Spleen (tissue), 11 donors: ENCODE measurements around the gene LGALS9. TPM values are rescaled to one million over a fixed set of nuclear protein-coding genes. Genes with fewer than 3 reads are reported as not detected.

Experiments
- DNase-seq: peaks from one replicate; pipeline ENCODE4 v3.0.0-alpha.2; 2020
- H3K27ac ChIP-seq, 8 donors: fragments of 200-600 bp; sonication (generic) in 7 of 8; 1 replicate in 4 of 8; 2 replicates in 4 of 8; pipeline versions ENCODE4 v1.5.0 to v1.8.0; 2016 to 2021; ENCODE audit warnings: inconsistent platforms in 4 of 8, mild to moderate bottlenecking in 4 of 8, moderate library complexity in 1 of 8
- H3K27me3 ChIP-seq, 7 donors: fragments of 200-600 bp; sonication (generic) in 6 of 7; replicated peaks in 1 of 7; 1 replicate in 4 of 7; 2 replicates in 3 of 7; pipeline versions ENCODE4 v1.5.0 to v1.8.0; 2016 to 2021; ENCODE audit warnings: inconsistent platforms in 3 of 7, mild to moderate bottlenecking in 1 of 7
- H3K36me3 ChIP-seq, 6 donors: fragments of 200-600 bp; sonication (generic) in 5 of 6; 1 replicate in 4 of 6; 2 replicates in 2 of 6; pipeline versions ENCODE4 v1.5.0 to v1.8.0; 2016 to 2021; ENCODE audit warnings: inconsistent platforms in 2 of 6
- H3K4me1 ChIP-seq, 6 donors: fragments of 200-600 bp; sonication (generic) in 5 of 6; 1 replicate in 3 of 6; 2 replicates in 3 of 6; pipeline versions ENCODE4 v1.5.0 to v1.8.0; 2016 to 2021; ENCODE audit warnings: inconsistent platforms in 3 of 6
- H3K4me3 ChIP-seq, 8 donors: fragments of 200-600 bp; sonication (generic) in 7 of 8; 1 replicate in 4 of 8; 2 replicates in 4 of 8; pipeline versions ENCODE4 v1.5.0 to v1.8.0; 2016 to 2021; ENCODE audit warnings: inconsistent platforms in 4 of 8, mild to moderate bottlenecking in 4 of 8, moderate library complexity in 2 of 8
- H3K9me3 ChIP-seq, 8 donors: fragments of 200-600 bp; sonication (generic) in 7 of 8; 1 replicate in 4 of 8; 2 replicates in 4 of 8; pipeline versions ENCODE4 v1.5.0 to v1.8.0; 2016 to 2021; ENCODE audit warnings: inconsistent platforms in 4 of 8
- POLR2A ChIP-seq, 3 donors: fragments of 450-650 bp; IDR thresholded peaks; one replicate each; pipeline ENCODE4 v1.5.1; 2017; ENCODE audit warnings: antibody characterized with exemption in 3 of 3, mild to moderate bottlenecking in 1 of 3
- POLR2AphosphoS5 ChIP-seq, 3 donors: sonication (generic); formaldehyde crosslinking; IDR thresholded peaks; one replicate each; pipeline ENCODE4 v1.5.1; 2017; ENCODE audit warnings: antibody characterized with exemption in 3 of 3
- WGBS, 5 donors: extraction: QIAGEN DNeasy Blood & Tissue Kit in 3 of 5; methylation state at CpG; one replicate each; pipeline versions ENCODE4 v1.1.5 to v1.1.7; 2013 to 2018; 5-methylcytosine and 5-hydroxymethylcytosine counted together
- intact Hi-C: fragments of 100-400 bp; cut with DNase I; formaldehyde crosslinking; loops from one replicate; pipeline ENCODE4 v1.15.0; 2023; ENCODE audit warnings: low total_unique reads
- polyA plus RNA-seq, 3 donors: library from polyadenylated mRNA; stranded (reverse); fragments of 200-250 nt; gene quantifications; one replicate each; pipeline ENCODE4 v1.2.1, GENCODE V29; 2013
- total RNA-seq, 7 donors: library from RNA; depleted of rRNA in 3 of 7; stranded (reverse); fragments of >200 nt in 3 of 7; fragmentation: NEBNext Ultra II Directional in 4 of 7; extraction: Animal tissue kit (Norgen Biotek cat#: 25700) in 4 of 7; gene quantifications; one replicate each; pipeline versions ENCODE4 v1.1.0 to v1.2.1, GENCODE V29; 2016 to 2021
- TF ChIP-seq, protein P1 (sequence below), 11 experiments: fragments of 200-600 bp in 7 of 11; fragments of 450-650 bp in 4 of 11; sonication (generic) in 4 of 11; IDR thresholded peaks in 8 of 11; conservative IDR thresholded peaks in 3 of 11; 1 replicate in 7 of 11; 2 replicates in 4 of 11; pipeline versions ENCODE4 v1.4.0 to v1.8.0; 2016 to 2021; ENCODE audit warnings: antibody characterized with exemption in 11 of 11, inconsistent platforms in 4 of 11, mild to moderate bottlenecking in 1 of 11
- donor health status: healthy with polysubstance abuse.
- donor health status: DM: no; HTN: no; CAD: no; lungs with moderate emphysema.
- donor health status: DM: no; HTN: no; CAD: no.
- donor health status: Bipolar disorder and iron deficiency.
- donor health status: healthy.
- donor health status: DM: no; HTN: no; CAD: no.
- donor health status: DM: yes; HTN: yes; CAD: no.

The LGALS9 gene
- total and polyA plus RNA-seq, 10 donors = 162 to 309 (median 209) TPM

DNA sequence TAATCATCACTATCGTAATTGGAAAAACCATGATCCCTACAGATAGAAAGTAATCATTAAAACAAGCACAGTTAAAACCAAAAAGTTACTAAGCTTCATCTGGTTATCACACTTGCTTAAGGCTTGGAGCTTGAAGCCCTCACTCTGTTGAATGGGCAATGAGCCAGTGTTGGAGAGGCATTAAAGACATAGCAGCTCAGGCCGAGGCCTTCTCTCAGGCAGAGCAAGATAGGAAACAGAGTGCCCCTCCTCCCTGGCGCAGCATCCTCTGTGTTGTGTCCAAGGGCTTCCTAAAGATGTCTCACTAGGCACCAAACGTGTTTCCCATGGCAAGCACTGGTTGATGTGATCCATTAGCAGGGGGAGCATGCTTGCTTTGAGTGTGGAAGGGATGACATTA, 34.9 kb upstream of the LGALS9 start:
- intact Hi-C loops = loop anchor here (10.0 kb wide), 1 partner anchor 141 kb away; the partner anchor contains the start of gene KSR1
- peak; percentile 4 for DNase-seq
- TF ChIP-seq POLR2AphosphoS5 (IDR thresholded peaks at IDR 0.05) = no peak
- TF ChIP-seq POLR2A (IDR thresholded peaks at IDR 0.05) = no peak
- TF ChIP-seq, protein P1, sequence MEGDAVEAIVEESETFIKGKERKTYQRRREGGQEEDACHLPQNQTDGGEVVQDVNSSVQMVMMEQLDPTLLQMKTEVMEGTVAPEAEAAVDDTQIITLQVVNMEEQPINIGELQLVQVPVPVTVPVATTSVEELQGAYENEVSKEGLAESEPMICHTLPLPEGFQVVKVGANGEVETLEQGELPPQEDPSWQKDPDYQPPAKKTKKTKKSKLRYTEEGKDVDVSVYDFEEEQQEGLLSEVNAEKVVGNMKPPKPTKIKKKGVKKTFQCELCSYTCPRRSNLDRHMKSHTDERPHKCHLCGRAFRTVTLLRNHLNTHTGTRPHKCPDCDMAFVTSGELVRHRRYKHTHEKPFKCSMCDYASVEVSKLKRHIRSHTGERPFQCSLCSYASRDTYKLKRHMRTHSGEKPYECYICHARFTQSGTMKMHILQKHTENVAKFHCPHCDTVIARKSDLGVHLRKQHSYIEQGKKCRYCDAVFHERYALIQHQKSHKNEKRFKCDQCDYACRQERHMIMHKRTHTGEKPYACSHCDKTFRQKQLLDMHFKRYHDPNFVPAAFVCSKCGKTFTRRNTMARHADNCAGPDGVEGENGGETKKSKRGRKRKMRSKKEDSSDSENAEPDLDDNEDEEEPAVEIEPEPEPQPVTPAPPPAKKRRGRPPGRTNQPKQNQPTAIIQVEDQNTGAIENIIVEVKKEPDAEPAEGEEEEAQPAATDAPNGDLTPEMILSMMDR (IDR thresholded peaks at IDR 0.05 in 8 of 11, conservative IDR thresholded peaks at IDR 0.05 in 3 of 11) = no peak
- H3K9me3 ChIP-seq = no peaks in the 10 kb centered on the region
- peaks cover 0 to 90% (median 41%) of the 10 kb centered on the region in 6 donors for H3K36me3 ChIP-seq
- H3K4me1 ChIP-seq = peaks cover 0 to 11% (median 2%) of the 10 kb centered on the region in 6 donors
- WGBS, 5 donors = 77 to 97% (median 81%) methylated on average over 1 to 4 of the region's 4 CpGs
- H3K27me3 ChIP-seq = no peaks in the 10 kb centered on the region
- H3K27ac ChIP-seq = no peak overlapping the region
- H3K4me3 ChIP-seq = no peak overlapping the region

DNA sequence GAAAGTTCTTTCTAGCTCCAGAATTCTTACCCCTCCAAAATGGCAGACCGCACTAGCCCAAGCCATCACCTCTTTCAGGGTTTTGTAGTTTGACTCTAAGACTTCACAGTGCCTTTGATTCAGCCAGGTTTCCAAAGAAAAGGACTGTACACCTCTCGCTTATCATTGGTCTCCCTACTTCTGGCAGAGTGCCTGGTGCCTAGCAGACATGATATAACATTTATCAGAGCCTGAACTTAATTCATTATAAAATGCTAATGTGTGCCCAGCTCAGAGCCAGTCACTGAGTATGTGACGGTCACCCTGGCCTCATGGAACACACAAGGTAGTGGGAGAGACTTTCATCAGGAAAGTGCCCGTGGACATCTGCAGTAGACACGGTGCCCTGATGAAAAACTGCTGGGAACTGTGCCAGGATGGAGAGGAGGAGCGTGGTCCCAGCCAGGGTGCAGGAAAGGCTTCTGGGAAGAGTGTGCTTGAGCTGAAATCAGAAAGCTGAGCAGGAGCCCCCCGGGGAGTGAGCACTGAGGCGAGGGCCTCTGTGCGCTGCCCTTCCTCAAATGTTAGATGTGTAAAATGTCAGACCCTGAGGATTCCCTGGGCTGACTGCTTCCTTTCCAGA, 34.3 kb upstream of the LGALS9 start:
- Histone ChIP-seq H3K27me3 (no peaks in the 10 kb centered on the region), H3K27ac (no peak overlapping the region), H3K36me3 (peaks cover 0 to 89% (median 42%) of the 10 kb centered on the region in 6 donors), H3K9me3 (no peaks in the 10 kb centered on the region), H3K4me1 (peaks cover 0 to 16% (median 8%) of the 10 kb centered on the region in 6 donors), H3K4me3 (no peak overlapping the region)
- DNase-seq = no peak
- no peak for TF ChIP-seq POLR2A (IDR thresholded peaks at IDR 0.05)
- TF ChIP-seq POLR2AphosphoS5 (IDR thresholded peaks at IDR 0.05) = no peak
- TF ChIP-seq, protein P1 (IDR thresholded peaks at IDR 0.05 in 8 of 11, conservative IDR thresholded peaks at IDR 0.05 in 3 of 11) = no peak
- WGBS, 5 donors = 73 to 86% (median 80%) methylated on average over 9 of the region's 9 CpGs
- intact Hi-C loops = loop anchor here (10.0 kb wide), 1 partner anchor 142 kb away; the partner anchor contains the start of gene KSR1

DNA sequence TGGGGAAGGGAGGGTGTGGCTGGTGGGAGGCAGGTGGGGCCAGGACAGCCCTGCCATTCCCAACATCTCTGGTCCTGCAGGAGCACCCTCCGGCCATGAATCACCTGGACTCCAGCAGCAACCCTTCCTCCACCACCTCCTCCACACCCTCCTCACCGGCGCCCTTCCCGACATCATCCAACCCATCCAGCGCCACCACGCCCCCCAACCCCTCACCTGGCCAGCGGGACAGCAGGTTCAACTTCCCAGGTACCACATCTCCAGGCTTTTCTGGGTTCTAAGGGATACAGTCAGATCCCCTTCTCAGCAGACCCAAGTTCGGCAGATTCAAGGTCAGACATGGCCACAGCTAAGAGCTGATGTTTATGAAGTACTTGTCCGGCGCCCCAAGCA, 33.8 kb upstream of the LGALS9 start:
- Histone ChIP-seq H3K4me3 (no peak overlapping the region), H3K4me1 (peaks cover 0 to 22% (median 12%) of the 10 kb centered on the region in 6 donors), H3K27me3 (no peaks in the 10 kb centered on the region), H3K36me3 (peaks cover 0 to 84% (median 40%) of the 10 kb centered on the region in 6 donors), H3K27ac (no peak overlapping the region), H3K9me3 (no peaks in the 10 kb centered on the region)
- intact Hi-C loops = loop anchor here (10.0 kb wide), 1 partner anchor 142 kb away; the partner anchor contains the start of gene KSR1
- DNase-seq = peak; percentile 69
- WGBS, 5 donors = 85 to 89% (median 89%) methylated on average over 10 of the region's 10 CpGs
- no peak for TF ChIP-seq POLR2AphosphoS5 (IDR thresholded peaks at IDR 0.05)
- no peak for TF ChIP-seq POLR2A (IDR thresholded peaks at IDR 0.05)
- TF ChIP-seq, protein P1 (IDR thresholded peaks at IDR 0.05 in 8 of 11, conservative IDR thresholded peaks at IDR 0.05 in 3 of 11) = no peak

DNA sequence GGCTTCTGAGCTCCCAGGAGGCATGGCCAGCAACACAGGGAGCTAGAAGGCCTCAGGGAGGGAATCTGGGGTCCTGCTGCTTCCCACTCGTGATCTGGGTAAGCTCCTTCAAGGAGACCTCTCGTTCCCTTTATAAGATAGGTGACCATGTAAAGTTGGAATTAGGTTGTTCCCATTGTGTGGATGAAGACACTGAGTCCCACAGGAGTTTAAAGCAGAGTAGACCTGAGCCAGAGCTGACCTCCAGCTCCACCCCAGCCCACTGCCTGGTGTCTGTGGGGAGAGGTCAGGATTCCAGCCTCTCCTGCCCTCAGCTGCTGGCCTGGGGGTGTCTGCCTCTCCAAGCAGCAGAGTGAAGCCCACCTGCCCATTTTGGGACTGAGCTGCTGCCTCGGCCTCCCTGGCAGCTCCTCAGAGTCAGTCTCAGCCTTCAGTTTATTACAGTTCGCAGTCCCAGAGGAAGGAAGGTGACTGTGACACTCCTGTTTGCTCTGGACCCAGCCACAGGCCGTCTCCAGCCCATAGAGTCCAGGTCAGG, 33.1 kb upstream of the LGALS9 start:
- peaks cover 0 to 77% (median 34%) of the 10 kb centered on the region in 6 donors for H3K36me3 ChIP-seq
- no peak overlapping the region for H3K4me3 ChIP-seq
- WGBS, 5 donors = 81 to 93% (median 90%) methylated on average over 3 to 5 of the region's 5 CpGs
- DNase-seq = peak; percentile 66
- H3K9me3 ChIP-seq = no peaks in the 10 kb centered on the region
- H3K27me3 ChIP-seq = no peaks in the 10 kb centered on the region
- intact Hi-C loops = loop anchor here (10.0 kb wide), 1 partner anchor 143 kb away; the partner anchor contains the start of gene KSR1
- H3K27ac ChIP-seq = no peak overlapping the region
- H3K4me1 ChIP-seq = peaks cover 0 to 28% (median 14%) of the 10 kb centered on the region in 6 donors
- TF ChIP-seq POLR2A (IDR thresholded peaks at IDR 0.05) (no peak), POLR2AphosphoS5 (IDR thresholded peaks at IDR 0.05) (no peak)
- TF ChIP-seq, protein P1 (IDR thresholded peaks at IDR 0.05 in 8 of 11, conservative IDR thresholded peaks at IDR 0.05 in 3 of 11) = no peak
